ENCODE results near the gene ORMDL3.

ORMDL3 gene

DNA sequence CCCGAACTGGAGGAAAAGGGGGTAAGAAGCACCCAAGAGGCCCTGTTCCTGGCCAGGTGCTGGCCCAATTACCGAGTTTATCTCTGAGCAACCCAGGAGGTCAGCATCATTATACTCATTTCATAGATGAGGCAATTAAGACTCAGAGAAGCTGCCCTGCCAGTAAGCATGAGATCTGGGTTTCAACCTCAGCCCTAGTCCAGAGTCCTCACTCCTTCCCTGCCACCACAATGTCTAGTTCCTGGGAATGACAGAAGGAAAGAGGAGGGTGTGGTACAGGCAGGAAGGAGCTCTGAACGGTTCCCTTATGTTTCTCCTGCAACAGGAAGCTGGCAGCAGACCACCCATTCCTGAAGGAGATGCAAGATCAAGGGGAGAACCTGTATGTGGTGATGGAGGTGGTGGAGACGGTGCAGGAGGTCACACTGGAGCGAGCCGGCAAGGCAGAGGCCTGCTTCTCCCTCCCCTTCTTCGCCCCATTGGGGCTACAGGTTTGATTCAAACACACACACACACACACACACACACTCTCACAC lies 42.8 kb upstream of the ORMDL3 start:
- H3K4me3 ChIP-seq (ENCODE audit: low read depth, low read length): no peak overlapping the region
- in situ Hi-C loops (cut with HindIII; ENCODE audit: low sequenced_read_pairs): no loop called here
- DNase-seq (ENCODE audit: low read depth): no peak
- TF ChIP-seq, protein P1, sequence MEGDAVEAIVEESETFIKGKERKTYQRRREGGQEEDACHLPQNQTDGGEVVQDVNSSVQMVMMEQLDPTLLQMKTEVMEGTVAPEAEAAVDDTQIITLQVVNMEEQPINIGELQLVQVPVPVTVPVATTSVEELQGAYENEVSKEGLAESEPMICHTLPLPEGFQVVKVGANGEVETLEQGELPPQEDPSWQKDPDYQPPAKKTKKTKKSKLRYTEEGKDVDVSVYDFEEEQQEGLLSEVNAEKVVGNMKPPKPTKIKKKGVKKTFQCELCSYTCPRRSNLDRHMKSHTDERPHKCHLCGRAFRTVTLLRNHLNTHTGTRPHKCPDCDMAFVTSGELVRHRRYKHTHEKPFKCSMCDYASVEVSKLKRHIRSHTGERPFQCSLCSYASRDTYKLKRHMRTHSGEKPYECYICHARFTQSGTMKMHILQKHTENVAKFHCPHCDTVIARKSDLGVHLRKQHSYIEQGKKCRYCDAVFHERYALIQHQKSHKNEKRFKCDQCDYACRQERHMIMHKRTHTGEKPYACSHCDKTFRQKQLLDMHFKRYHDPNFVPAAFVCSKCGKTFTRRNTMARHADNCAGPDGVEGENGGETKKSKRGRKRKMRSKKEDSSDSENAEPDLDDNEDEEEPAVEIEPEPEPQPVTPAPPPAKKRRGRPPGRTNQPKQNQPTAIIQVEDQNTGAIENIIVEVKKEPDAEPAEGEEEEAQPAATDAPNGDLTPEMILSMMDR (IDR thresholded peaks at IDR 0.05; ENCODE audit: low read depth, low read length, missing control alignments): no peak

GRCh38 chr17:39969375-39969774 lies 42.0 kb upstream of the ORMDL3 start:
- TF ChIP-seq, protein P1 (IDR thresholded peaks at IDR 0.05; ENCODE audit: low read depth, low read length, missing control alignments): no peak

DNA sequence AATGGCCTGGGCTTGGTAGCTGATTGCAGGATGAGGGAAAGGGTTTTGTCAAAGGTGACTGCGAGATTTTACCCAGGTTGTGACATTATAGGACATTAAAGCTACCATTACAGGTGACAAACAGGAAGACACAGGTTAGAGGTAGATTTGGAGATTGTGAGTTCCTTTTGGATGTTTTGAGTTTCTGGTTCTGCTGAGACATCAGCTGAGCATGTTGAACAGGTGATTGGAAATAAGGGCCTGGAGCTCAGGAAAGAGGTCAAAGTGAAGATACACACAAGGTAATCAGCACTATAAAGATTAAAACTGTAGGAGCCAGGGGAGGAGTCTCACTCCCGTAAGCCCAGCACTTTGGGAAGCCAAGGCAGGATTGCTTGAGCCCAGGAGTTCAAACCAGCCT lies 41.4 kb upstream of the ORMDL3 start:
- in situ Hi-C loops (cut with HindIII; ENCODE audit: low sequenced_read_pairs): no loop called here
- H3K4me3 ChIP-seq (ENCODE audit: low read depth, low read length): no peak overlapping the region
- TF ChIP-seq, protein P1 (IDR thresholded peaks at IDR 0.05; ENCODE audit: low read depth, low read length, missing control alignments): no peak
- DNase-seq (ENCODE audit: low read depth): no peak

More at GRCh38 chr17:39969375-39969774, 42.0 kb upstream of the ORMDL3 start:
- no peak overlapping the region for H3K4me3 ChIP-seq (ENCODE audit: low read depth, low read length)
- in situ Hi-C loops (cut with HindIII; ENCODE audit: low sequenced_read_pairs): no loop called here
- DNase-seq (ENCODE audit: low read depth): no peak

DNA sequence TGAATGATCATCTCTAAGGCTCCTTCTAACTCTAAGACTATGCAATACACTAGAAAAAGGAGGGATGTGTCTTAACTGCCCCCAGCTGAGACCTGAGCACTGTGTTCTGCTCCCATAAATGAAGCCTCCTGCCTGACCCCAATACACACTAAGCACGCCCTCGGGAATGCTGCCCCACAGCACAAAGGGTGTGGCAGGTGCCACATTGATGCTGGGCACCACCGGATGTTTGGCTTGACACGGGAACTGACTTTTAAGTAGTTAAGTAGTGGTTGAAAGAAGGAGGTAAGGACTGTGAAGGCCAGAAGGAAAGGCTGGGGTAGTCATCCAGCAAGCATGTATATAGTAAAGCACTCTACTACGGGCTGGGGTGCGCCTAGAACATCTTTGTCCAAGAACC lies 39.4 kb upstream of the ORMDL3 start:
- TF ChIP-seq, protein P1 (IDR thresholded peaks at IDR 0.05; ENCODE audit: low read depth, low read length, missing control alignments): no peak
- no peak overlapping the region for H3K4me3 ChIP-seq (ENCODE audit: low read depth, low read length)
- DNase-seq (ENCODE audit: low read depth): no peak
- in situ Hi-C loops (cut with HindIII; ENCODE audit: low sequenced_read_pairs): no loop called here

DNA sequence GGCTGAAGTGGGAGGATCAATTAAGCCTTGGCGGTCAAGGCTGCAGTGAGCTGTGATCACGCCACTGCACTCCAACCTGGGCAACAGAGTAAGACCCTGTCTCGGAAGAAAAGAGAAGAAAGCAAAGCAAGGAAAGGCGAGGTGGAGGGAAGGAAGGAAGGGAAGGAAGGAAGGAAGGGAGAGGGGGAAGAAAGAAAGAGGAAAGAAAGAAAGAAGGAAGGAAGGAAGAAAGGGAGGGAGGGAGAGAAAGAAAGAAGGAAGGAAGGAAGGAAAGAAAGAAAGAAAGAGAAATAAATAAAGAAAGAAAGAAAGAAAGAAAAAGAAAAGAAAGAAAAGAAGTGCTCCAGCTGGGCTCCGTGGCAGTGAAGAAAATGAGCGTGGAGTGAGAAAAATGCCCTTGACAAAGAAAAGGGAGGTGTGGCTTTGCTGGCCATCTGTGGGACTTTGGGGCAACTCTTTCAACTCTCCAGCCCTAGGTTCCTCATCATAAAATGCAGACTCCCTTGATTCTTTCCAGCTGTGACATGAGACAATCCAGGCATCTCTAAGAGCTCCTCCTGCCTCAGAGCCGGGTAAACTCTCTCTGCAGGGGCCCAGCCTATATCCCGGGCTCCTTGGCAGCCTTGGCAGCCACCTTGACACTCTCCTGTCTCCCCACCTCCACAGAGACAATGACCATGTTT lies 37.8 kb upstream of the ORMDL3 start:
- TF ChIP-seq, protein P1 (IDR thresholded peaks at IDR 0.05; ENCODE audit: low read depth, low read length, missing control alignments): no peak
- in situ Hi-C loops (cut with HindIII; ENCODE audit: low sequenced_read_pairs): no loop called here
- no peak overlapping the region for H3K4me3 ChIP-seq (ENCODE audit: low read depth, low read length)
- DNase-seq (ENCODE audit: low read depth): no peak

- no peak overlapping the region for H3K4me3 ChIP-seq (ENCODE audit: low read depth, low read length)
- in situ Hi-C loops (cut with HindIII; ENCODE audit: low sequenced_read_pairs): no loop called here
- TF ChIP-seq, protein P1 (IDR thresholded peaks at IDR 0.05; ENCODE audit: low read depth, low read length, missing control alignments): no peak
- DNase-seq (ENCODE audit: low read depth): no peak
Observed at GRCh38 chr17:39963829-39964228, 36.4 kb upstream of the ORMDL3 start.
